SK-N-SH (cell line): ENCODE measurements around the gene ANKS1B. TPM values are rescaled to one million over a fixed set of nuclear protein-coding genes. Genes with fewer than 3 reads are reported as not detected.

ENCODE experiments used
- CTCF ChIA-PET: fragments of 300-600, 350-600 bp; formaldehyde crosslinking; extraction: SDS; loops from one replicate; lab custom pipeline; 2021; lab: Yijun Ruan, JAX
- POLR2A ChIA-PET: fragments of 350-600 bp; sonication (Branson Sonifier 250); formaldehyde crosslinking; extraction: SDS; loops from one replicate; lab custom pipeline; 2020; ENCODE audit warnings: antibody characterized with exemption, inconsistent platforms; lab: Yijun Ruan, JAX
- DNase-seq: peaks from one replicate; pipeline ENCODE4 v3.0.0; 2012
- H2AFZ ChIP-seq: fragments of 200-600 bp; sonication (generic); 2 replicates; pipeline ENCODE4 v1.8.1; 2016; ENCODE audit warnings: antibody characterized with exemption, mild to moderate bottlenecking, low read depth
- H3F3A ChIP-seq: fragments of 200-600 bp; sonication (generic); replicated peaks from 2 replicates; pipeline ENCODE3; 2016; ENCODE audit warnings: antibody characterized with exemption, mild to moderate bottlenecking; ENCODE audit not compliant: insufficient read depth
- H3K27ac ChIP-seq, 2 experiments: fragments of 200-500 bp in 1 of 2; fragments of 200-600 bp in 1 of 2; sonication (Bioruptor generic) in 1 of 2; sonication (generic), shearing (Covaris generic) in 1 of 2; 2 replicates each; pipeline versions ENCODE4 v1.5.1 to v1.6.1; 2014 to 2016; ENCODE audit warnings: low read depth in 2 of 2, inconsistent platforms in 1 of 2, low read length in 1 of 2, mild to moderate bottlenecking in 1 of 2, mixed read lengths in 1 of 2
- H3K27me3 ChIP-seq: fragments of 200-600 bp; sonication (generic), shearing (Covaris generic); 2 replicates; pipeline ENCODE4 v1.6.1; 2016; ENCODE audit warnings: mixed run types; ENCODE audit not compliant: insufficient read depth
- H3K36me3 ChIP-seq, 2 experiments: fragments of 200-500 bp in 1 of 2; fragments of 200-600 bp in 1 of 2; sonication (Bioruptor generic) in 1 of 2; sonication (generic) in 1 of 2; replicated peaks in 1 of 2; 2 replicates each; pipeline versions ENCODE3 to v1.5.1; 2014 to 2016; ENCODE audit warnings: low read length in 1 of 2, mild to moderate bottlenecking in 1 of 2; ENCODE audit not compliant: insufficient read depth in 2 of 2, control insufficient read depth in 1 of 2
- H3K4me1 ChIP-seq, 2 experiments: fragments of 200-500 bp in 1 of 2; fragments of 200-600 bp in 1 of 2; sonication (Bioruptor generic) in 1 of 2; sonication (generic), shearing (Covaris generic) in 1 of 2; 2 replicates each; pipeline versions ENCODE4 v1.5.1 to v1.6.1; 2014 to 2016; ENCODE audit warnings: low read depth in 1 of 2, low read length in 1 of 2, mixed run types in 1 of 2; ENCODE audit not compliant: insufficient read depth in 2 of 2, control insufficient read depth in 1 of 2
- H3K4me2 ChIP-seq: fragments of 200-600 bp; sonication (generic), shearing (Covaris generic); 2 replicates; pipeline ENCODE4 v1.6.1; 2017; ENCODE audit warnings: mixed run types
- H3K4me3 ChIP-seq, 2 experiments: fragments of 200-500 bp in 1 of 2; fragments of 200-600 bp in 1 of 2; sonication (Bioruptor generic) in 1 of 2; sonication (generic), shearing (Covaris generic) in 1 of 2; 2 replicates each; pipeline versions ENCODE4 v1.5.1 to v1.8.1; 2014 to 2016; ENCODE audit warnings: low read depth in 2 of 2, inconsistent platforms in 1 of 2, low read length in 1 of 2, mild to moderate bottlenecking in 1 of 2, mixed read lengths in 1 of 2, moderate library complexity in 1 of 2
- H3K79me2 ChIP-seq: fragments of 200-600 bp; sonication (generic); 2 replicates; pipeline ENCODE4 v1.8.1; 2017; ENCODE audit warnings: mild to moderate bottlenecking; ENCODE audit not compliant: insufficient read depth
- H3K9ac ChIP-seq: fragments of 200-600 bp; sonication (generic); 2 replicates; pipeline ENCODE4 v1.6.1; 2017; ENCODE audit warnings: mixed run types
- H3K9me2 ChIP-seq: fragments of 200-600 bp; sonication (generic); 2 replicates; pipeline ENCODE4 v1.6.1; 2017; ENCODE audit warnings: mixed run types
- H3K9me3 ChIP-seq: fragments of 200-600 bp; sonication (generic); 2 replicates; pipeline ENCODE4 v1.6.1; 2017; ENCODE audit warnings: mixed run types, mild to moderate bottlenecking, moderate library complexity
- H4K20me1 ChIP-seq: fragments of 200-600 bp; sonication (generic); 2 replicates; pipeline ENCODE4 v1.6.1; 2017; ENCODE audit warnings: mild to moderate bottlenecking, mixed run types; ENCODE audit not compliant: insufficient read depth
- CTCF ChIP-seq: fragments of 200-600 bp; sonication (generic); IDR thresholded peaks from 2 replicates; pipeline ENCODE4 v1.6.1; 2017; ENCODE audit warnings: antibody characterized with exemption, mild to moderate bottlenecking, moderate library complexity
- EP300 ChIP-seq, 2 experiments: IDR thresholded peaks; 2 replicates each; pipeline versions ENCODE4 v1.4.0 to v1.6.1; 2012; ENCODE audit warnings: borderline replicate concordance in 1 of 2, low read depth in 1 of 2, low read length in 1 of 2
- EZH2phosphoT487 ChIP-seq: fragments of 200-600 bp; sonication (generic); IDR thresholded peaks from 2 replicates; pipeline ENCODE4 v1.6.1; 2017; ENCODE audit warnings: low read depth, mixed run types, mild to moderate bottlenecking, antibody characterized with exemption, moderate library complexity, borderline replicate concordance
- FOXM1 ChIP-seq: IDR thresholded peaks from 2 replicates; pipeline ENCODE4 v1.4.0; 2012; ENCODE audit warnings: low read depth, mild to moderate bottlenecking
- GABPA ChIP-seq: IDR thresholded peaks from 2 replicates; pipeline ENCODE4 v1.4.0; 2012; ENCODE audit warnings: low read depth, mild to moderate bottlenecking
- GATA2 ChIP-seq: sonication (generic); formaldehyde crosslinking; IDR thresholded peaks from 2 replicates; pipeline ENCODE4 v1.5.0; 2020; ENCODE audit warnings: mild to moderate bottlenecking, missing genetic modification reagents
- MAX ChIP-seq: IDR thresholded peaks from 2 replicates; pipeline ENCODE4 v1.4.0; 2012; ENCODE audit warnings: low read depth
- NFIC ChIP-seq: IDR thresholded peaks from 2 replicates; pipeline ENCODE4 v1.4.0; 2012; ENCODE audit warnings: borderline replicate concordance
- POLR2AphosphoS5 ChIP-seq: IDR thresholded peaks from 2 replicates; pipeline ENCODE4 v1.6.1; 2012; ENCODE audit warnings: low read depth, low read length
- RCOR1 ChIP-seq: fragments of 150-350 bp; IDR thresholded peaks from 2 replicates; pipeline ENCODE4 v1.6.1; 2017; ENCODE audit warnings: antibody characterized with exemption, low read length
- REST ChIP-seq: IDR thresholded peaks from 2 replicates; pipeline ENCODE4 v1.6.1; 2012; ENCODE audit warnings: mild to moderate bottlenecking, low read depth, low read length, moderate library complexity
- SIN3A ChIP-seq: IDR thresholded peaks from 2 replicates; pipeline ENCODE4 v1.6.1; 2012; ENCODE audit warnings: low read depth, mild to moderate bottlenecking, low read length, moderate library complexity, borderline replicate concordance
- SMC3 ChIP-seq: IDR thresholded peaks from 2 replicates; pipeline ENCODE4 v1.6.1; 2012; ENCODE audit warnings: low read depth, low read length, improper control_type of control experiment
- TAF1 ChIP-seq: IDR thresholded peaks from 2 replicates; pipeline ENCODE4 v1.6.1; 2012; ENCODE audit warnings: low read depth, mild to moderate bottlenecking, low read length, moderate library complexity, borderline replicate concordance
- USF1 ChIP-seq: IDR thresholded peaks from 2 replicates; pipeline ENCODE4 v1.4.0; 2012; ENCODE audit warnings: low read depth, borderline replicate concordance
- USF2 ChIP-seq: fragments of 150-350 bp; IDR thresholded peaks from 2 replicates; pipeline ENCODE4 v1.6.1; 2017; ENCODE audit warnings: antibody characterized with exemption, low read length, low read depth, borderline replicate concordance
- YY1 ChIP-seq: IDR thresholded peaks from 2 replicates; pipeline ENCODE4 v1.4.0; 2012; ENCODE audit warnings: low read depth, mild to moderate bottlenecking
- WGBS: methylation state at CpG from one replicate; pipeline ENCODE4 v1.1.6; 2017; ENCODE audit warnings: low lambda C conversion rate; 5-methylcytosine and 5-hydroxymethylcytosine counted together
- polyA plus RNA-seq, 3 experiments: library from polyadenylated mRNA; depleted of rRNA; stranded (reverse); fragments of >200 nt; gene quantifications; 2 replicates each; pipeline ENCODE4 v1.2.3, GENCODE V29; 2012

Gene ANKS1B
- polyA plus RNA-seq, 1 of the 3 experiments (the other 2 are of a cell fraction), result 1.8 TPM

- H3K79me2 ChIP-seq, result no peaks in the 10 kb centered on the region
- no peak overlapping the region for H3K4me2 ChIP-seq
- ChIA-PET POLR2A (no interaction called here), CTCF (interaction anchor here (1.1 to 1.7 kb wide), 6 partner anchors 10 to 257 kb away, joined by 3 to 5 read pairs (median 4); no protein-coding TSS in a partner anchor)
- no peak overlapping the region for H3K4me3 ChIP-seq
- no peak overlapping the region for H3K27ac ChIP-seq
- H3K9me3 ChIP-seq, result no peaks in the 10 kb centered on the region
- H4K20me1 ChIP-seq, result no peaks in the 10 kb centered on the region
- no peaks in the 10 kb centered on the region for H3K27me3 ChIP-seq
- no peaks in the 10 kb centered on the region for H3K36me3 ChIP-seq
- H3K9ac ChIP-seq, result no peak overlapping the region
- TF ChIP-seq NFIC (no peak), EP300 (IDR thresholded peaks at IDR 0.05; ENCODE audit: borderline replicate concordance in 1 of 2, low read depth in 1 of 2, low read length in 1 of 2) (no peak), REST (no peak), CTCF (no peak), GABPA (no peak), SMC3 (no peak), EZH2phosphoT487 (no peak), GATA2 (CRISPR knock-in tag) (no peak), TAF1 (no peak), POLR2AphosphoS5 (no peak), SIN3A (no peak), YY1 (no peak), MAX (no peak), USF2 (no peak), USF1 (no peak), RCOR1 (no peak), FOXM1 (no peak)
- WGBS, result 91% methylated on average over 4 of the region's 4 CpGs
- peaks cover 0 to 21% of the 10 kb centered on the region in 2 experiments; a peak in 3 of 4 replicates for H3K4me1 ChIP-seq
- no peak overlapping the region for H2AFZ ChIP-seq
- H3K9me2 ChIP-seq, result no peaks in the 10 kb centered on the region
- no peak for DNase-seq
- no peaks in the 10 kb centered on the region for H3F3A ChIP-seq
Measured at GRCh38 chr12:98741196-98741555, 1243.6 kb downstream of the ANKS1B start.
